Dendritic cell treated with granulocyte-macrophage colony-stimulating factor and Interleukin-4, amounts not matched to agents 40 ng/mL and 50 ng/mL, for 4 days (primary cell): ENCODE measurements around the gene DUSP16.

Source experiments
- H3K27ac Mint-ChIP-seq: one replicate; pipeline ENCODE4 v1.8.0; 2022; ENCODE audit warnings: mild to moderate bottlenecking, mixed read lengths
- H3K27me3 Mint-ChIP-seq: one replicate; pipeline ENCODE4 v1.8.0; 2022; ENCODE audit warnings: mild to moderate bottlenecking, mixed read lengths
- H3K36me3 Mint-ChIP-seq: one replicate; pipeline ENCODE4 v1.8.0; 2022; ENCODE audit warnings: low read depth, mixed read lengths
- H3K4me1 Mint-ChIP-seq: one replicate; pipeline ENCODE4 v1.8.0; 2022; ENCODE audit warnings: low read depth, mixed read lengths
- H3K4me3 Mint-ChIP-seq: one replicate; pipeline ENCODE4 v1.8.0; 2022; ENCODE audit warnings: mild to moderate bottlenecking, moderate library complexity, mixed read lengths
- H3K9me3 Mint-ChIP-seq: one replicate; pipeline ENCODE4 v1.8.0; 2022; ENCODE audit warnings: mixed read lengths
- intact Hi-C: fragments of 100-400 bp; cut with micrococcal nuclease; formaldehyde crosslinking; loops from one replicate; pipeline ENCODE4 v1.15.0; 2022

The DUSP16 gene

GRCh38 chr12:12564911-12565310 is 2.2 kb upstream of the DUSP16 start:
- Mint-ChIP-seq H3K9me3 (no peaks in the 10 kb centered on the region), H3K27me3 (peaks cover 3% of the 10 kb centered on the region), H3K27ac (no peak overlapping the region), H3K4me3 (no peak overlapping the region), H3K4me1 (peaks cover 26% of the 10 kb centered on the region), H3K36me3 (peaks cover 6% of the 10 kb centered on the region)
- intact Hi-C loops, result loop anchor here (5.0 kb wide), 4 partner anchors 47 to 208 kb away; partner anchors contain the start of genes BORCS5, CDKN1B and CREBL2

GRCh38 chr12:12563290-12563928 is 746 bp upstream of the DUSP16 start:
- Mint-ChIP-seq H3K4me1 (peaks cover 32% of the 10 kb centered on the region), H3K4me3 (no peak overlapping the region), H3K27ac (peak overlapping the region; percentile 87), H3K27me3 (peaks cover under 1% of the 10 kb centered on the region), H3K36me3 (peaks cover 6% of the 10 kb centered on the region), H3K9me3 (no peaks in the 10 kb centered on the region)
- intact Hi-C loops, result loop anchor here (1.0 to 5.0 kb wide), 5 partner anchors 49 to 206 kb away; partner anchors contain the start of genes BORCS5, CDKN1B and CREBL2

- H3K4me3 Mint-ChIP-seq, result peak overlapping the region; percentile 79
- intact Hi-C loops, result loop anchor here (5.0 kb wide), 4 partner anchors 50 to 205 kb away; partner anchors contain the start of genes BORCS5, CDKN1B and CREBL2
- peak overlapping the region; percentile 87 for H3K27ac Mint-ChIP-seq
- H3K27me3 Mint-ChIP-seq, result no peaks in the 10 kb centered on the region
- H3K9me3 Mint-ChIP-seq, result no peaks in the 10 kb centered on the region
- peaks cover 30% of the 10 kb centered on the region for H3K4me1 Mint-ChIP-seq
- H3K36me3 Mint-ChIP-seq, result peaks cover 6% of the 10 kb centered on the region
These were observed 613 bp downstream of the DUSP16 start for GRCh38 chr12:12562016-12562483.

- intact Hi-C loops, result loop anchor here (2.0 to 5.0 kb wide), 5 partner anchors 51 to 204 kb away; partner anchors contain the start of genes BORCS5, CDKN1B and CREBL2
- H3K36me3 Mint-ChIP-seq, result peaks cover 6% of the 10 kb centered on the region
- H3K4me3 Mint-ChIP-seq, result peak overlapping the region; percentile 79
- H3K9me3 Mint-ChIP-seq, result no peaks in the 10 kb centered on the region
- H3K27ac Mint-ChIP-seq, result peak overlapping the region; percentile 87
- H3K4me1 Mint-ChIP-seq, result peaks cover 29% of the 10 kb centered on the region
- H3K27me3 Mint-ChIP-seq, result no peaks in the 10 kb centered on the region
These were observed 1.2 kb downstream of the DUSP16 start for GRCh38 chr12:12561371-12562015.

- H3K4me1 Mint-ChIP-seq, result peaks cover 29% of the 10 kb centered on the region
- H3K27ac Mint-ChIP-seq, result peak overlapping the region; percentile 87
These were observed 1.9 kb downstream of the DUSP16 start for GRCh38 chr12:12560587-12561370.

GRCh38 chr12:12559719-12560296 is 2.9 kb downstream of the DUSP16 start:
- Mint-ChIP-seq H3K27me3 (no peaks in the 10 kb centered on the region), H3K36me3 (peaks cover 6% of the 10 kb centered on the region), H3K4me1 (peaks cover 29% of the 10 kb centered on the region), H3K4me3 (no peak overlapping the region), H3K27ac (peak overlapping the region; percentile 6), H3K9me3 (no peaks in the 10 kb centered on the region)
- intact Hi-C loops, result loop anchor here (2.0 to 5.0 kb wide), 6 partner anchors 38 to 203 kb away; partner anchors contain the start of genes BORCS5, CDKN1B and CREBL2

More at GRCh38 chr12:12560587-12561370, 1.9 kb downstream of the DUSP16 start:
- no peaks in the 10 kb centered on the region for H3K9me3 Mint-ChIP-seq
- intact Hi-C loops, result loop anchor here (2.0 to 5.0 kb wide), 5 partner anchors 52 to 203 kb away; partner anchors contain the start of genes BORCS5, CDKN1B and CREBL2
- peak overlapping the region; percentile 79 for H3K4me3 Mint-ChIP-seq
- no peaks in the 10 kb centered on the region for H3K27me3 Mint-ChIP-seq
- peaks cover 6% of the 10 kb centered on the region for H3K36me3 Mint-ChIP-seq

GRCh38 chr12:12558291-12558690 is 4.4 kb downstream of the DUSP16 start:
- no peak overlapping the region for H3K27ac Mint-ChIP-seq
- H3K4me3 Mint-ChIP-seq, result no peak overlapping the region
- peaks cover 29% of the 10 kb centered on the region for H3K4me1 Mint-ChIP-seq

GRCh38 chr12:12557733-12558132 is 4.9 kb downstream of the DUSP16 start:
- H3K9me3 Mint-ChIP-seq, result no peaks in the 10 kb centered on the region
- H3K27me3 Mint-ChIP-seq, result no peaks in the 10 kb centered on the region
- no peak overlapping the region for H3K27ac Mint-ChIP-seq
- peaks cover 6% of the 10 kb centered on the region for H3K36me3 Mint-ChIP-seq
- H3K4me1 Mint-ChIP-seq, result peaks cover 29% of the 10 kb centered on the region
- H3K4me3 Mint-ChIP-seq, result no peak overlapping the region
- intact Hi-C loops, result loop anchor here (5.0 kb wide), 1 partner anchor 35 kb away; no protein-coding TSS in a partner anchor

More at GRCh38 chr12:12558291-12558690, 4.4 kb downstream of the DUSP16 start:
- Mint-ChIP-seq H3K9me3 (no peaks in the 10 kb centered on the region), H3K36me3 (peaks cover 6% of the 10 kb centered on the region), H3K27me3 (no peaks in the 10 kb centered on the region)
- intact Hi-C loops, result loop anchor here (5.0 kb wide), 1 partner anchor 36 kb away; no protein-coding TSS in a partner anchor

- intact Hi-C loops, result loop anchor here (5.0 kb wide), 1 partner anchor 33 kb away; no protein-coding TSS in a partner anchor
- Mint-ChIP-seq H3K27ac (no peak overlapping the region), H3K4me3 (no peak overlapping the region), H3K9me3 (no peaks in the 10 kb centered on the region), H3K36me3 (no peaks in the 10 kb centered on the region), H3K27me3 (no peaks in the 10 kb centered on the region), H3K4me1 (peaks cover 25% of the 10 kb centered on the region)
These were observed 7.0 kb downstream of the DUSP16 start for GRCh38 chr12:12555656-12556055.

GRCh38 chr12:12553208-12553785 is 9.4 kb downstream of the DUSP16 start:
- Mint-ChIP-seq H3K27ac (no peak overlapping the region), H3K27me3 (no peaks in the 10 kb centered on the region), H3K4me1 (peaks cover 7% of the 10 kb centered on the region), H3K9me3 (no peaks in the 10 kb centered on the region), H3K36me3 (no peaks in the 10 kb centered on the region), H3K4me3 (no peak overlapping the region)
- intact Hi-C loops, result no loop called here

GRCh38 chr12:12551115-12551514 is 11.5 kb downstream of the DUSP16 start:
- Mint-ChIP-seq H3K9me3 (no peaks in the 10 kb centered on the region), H3K4me1 (peaks cover 7% of the 10 kb centered on the region), H3K36me3 (no peaks in the 10 kb centered on the region), H3K27ac (no peak overlapping the region), H3K27me3 (no peaks in the 10 kb centered on the region), H3K4me3 (no peak overlapping the region)
- intact Hi-C loops, result no loop called here

GRCh38 chr12:12550277-12550676 is 12.4 kb downstream of the DUSP16 start:
- Mint-ChIP-seq H3K27me3 (no peaks in the 10 kb centered on the region), H3K36me3 (no peaks in the 10 kb centered on the region), H3K4me1 (peaks cover 7% of the 10 kb centered on the region), H3K4me3 (no peak overlapping the region), H3K9me3 (no peaks in the 10 kb centered on the region), H3K27ac (no peak overlapping the region)
- intact Hi-C loops, result no loop called here

GRCh38 chr12:12549426-12549825 is 13.2 kb downstream of the DUSP16 start:
- Mint-ChIP-seq H3K4me1 (peaks cover 7% of the 10 kb centered on the region), H3K27me3 (no peaks in the 10 kb centered on the region), H3K36me3 (no peaks in the 10 kb centered on the region), H3K27ac (no peak overlapping the region), H3K4me3 (no peak overlapping the region), H3K9me3 (no peaks in the 10 kb centered on the region)
- intact Hi-C loops, result no loop called here
